LoVo (cell line): ENCODE data around the gene HPCAL4.
A peak's percentile ranks its signal among the peaks of the same experiment; 100 is the strongest.

Source experiments
- DNase-seq: peaks from one replicate; pipeline ENCODE4 v3.0.0-alpha.2; 2016; ENCODE audit warnings: low spot score

The HPCAL4 gene

DNA sequence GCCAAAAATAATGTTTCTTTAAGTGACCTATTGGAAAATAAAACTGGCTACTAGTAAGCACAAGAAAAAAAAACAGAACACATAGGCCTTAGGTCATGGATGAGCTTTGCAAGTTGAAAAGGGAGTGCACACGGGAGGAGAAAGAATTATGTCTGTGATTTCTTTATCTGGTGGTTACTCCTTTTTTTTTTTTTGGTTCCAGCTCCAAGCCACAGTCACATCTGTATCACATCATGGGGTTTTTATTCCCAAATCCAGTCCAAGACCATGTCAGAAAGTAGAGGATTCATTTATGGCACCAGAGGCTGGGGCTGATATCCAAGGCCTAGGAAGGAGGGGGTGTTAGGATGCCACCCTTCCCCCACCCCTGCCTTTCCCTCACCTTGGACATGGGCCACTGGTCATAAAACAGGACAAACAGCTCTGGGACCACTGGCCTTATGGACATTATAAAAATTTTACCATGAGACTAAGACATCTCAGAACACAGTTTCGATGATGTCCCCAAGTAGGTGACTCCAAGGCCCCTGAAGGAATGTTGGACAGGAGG lies 41.5 kb downstream of the HPCAL4 start:
- DNase-seq, result no peak

DNA sequence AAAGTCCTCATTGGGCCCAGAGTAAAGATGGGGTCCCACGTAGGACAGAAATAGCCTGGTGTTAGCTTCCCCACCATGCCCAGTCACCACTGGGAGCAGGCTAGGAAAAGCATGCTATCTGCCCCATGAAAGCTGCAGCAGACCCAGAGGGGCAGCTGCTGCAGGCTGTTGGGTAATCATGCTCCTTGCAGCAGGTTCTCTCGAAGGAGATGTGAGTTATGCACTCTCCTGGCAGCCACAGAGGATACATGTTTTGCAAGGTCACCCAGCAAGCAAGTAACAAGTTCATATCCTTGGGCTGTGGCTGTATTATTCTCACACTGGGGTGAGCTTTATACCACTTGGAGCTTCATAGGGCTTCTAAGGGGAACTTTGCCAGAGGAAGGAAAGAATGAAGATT lies 42.7 kb downstream of the HPCAL4 start:
- DNase-seq, result no peak

DNA sequence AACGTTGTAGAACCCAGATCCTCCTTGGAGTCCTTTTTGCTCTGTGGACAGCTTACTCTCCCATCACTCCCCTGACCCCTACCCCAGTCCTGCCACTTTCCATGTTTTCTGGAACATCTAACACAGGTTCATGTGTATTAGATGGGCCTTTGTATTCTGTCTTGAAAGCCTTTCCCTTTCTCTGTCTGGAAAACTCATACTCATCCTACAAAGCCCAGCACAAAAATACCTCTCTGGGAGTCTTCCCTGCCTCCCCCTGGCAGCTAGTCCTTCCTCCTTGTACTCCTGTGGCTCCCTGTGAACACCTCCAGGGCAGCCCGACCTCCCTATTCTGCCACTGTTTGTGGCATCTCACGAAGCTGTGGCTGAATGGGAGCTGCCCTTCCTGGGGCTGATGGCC lies 44.0 kb downstream of the HPCAL4 start:
- no peak for DNase-seq

DNA sequence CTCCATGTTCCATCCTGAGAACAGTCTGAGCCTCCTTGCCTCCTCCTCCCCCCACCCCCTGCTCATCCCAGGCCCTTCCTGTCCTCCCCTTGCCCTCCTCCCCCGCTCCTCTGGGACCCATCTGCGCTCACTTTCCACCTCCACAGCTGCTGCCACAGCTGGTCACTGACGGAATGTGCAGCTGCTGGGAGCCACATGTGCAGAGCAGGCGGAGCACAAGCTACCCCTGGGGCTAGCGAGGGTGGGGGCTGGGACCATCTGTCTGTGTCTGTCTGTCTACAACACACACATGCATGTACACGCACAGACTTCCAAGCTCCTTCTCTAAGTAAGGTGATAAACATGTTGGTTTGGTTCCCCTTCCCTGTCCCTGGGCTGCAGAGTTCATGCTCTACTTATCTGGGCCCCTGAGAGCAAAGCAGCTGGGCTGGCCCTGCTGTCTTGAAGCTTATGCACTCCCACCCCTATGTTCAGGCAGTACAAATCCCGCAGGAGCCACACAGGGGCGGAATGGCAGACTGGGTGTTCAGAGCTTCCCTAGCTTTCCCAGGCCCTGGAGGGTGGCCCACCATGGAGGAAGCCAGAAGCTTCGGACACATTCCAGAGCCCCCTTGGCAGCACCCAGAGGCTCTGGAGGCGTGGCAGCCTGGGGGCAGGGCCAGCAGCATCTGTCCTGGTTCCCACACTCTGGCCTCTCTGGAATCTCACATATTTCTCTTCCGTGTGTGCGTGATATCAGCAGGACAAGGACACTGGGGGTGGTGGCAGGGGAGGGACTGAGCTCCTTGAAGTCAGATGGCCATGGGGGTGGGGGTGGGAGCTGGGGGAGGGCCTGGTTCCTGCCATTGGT lies 44.8 kb downstream of the HPCAL4 start:
- DNase-seq, result no peak

DNA sequence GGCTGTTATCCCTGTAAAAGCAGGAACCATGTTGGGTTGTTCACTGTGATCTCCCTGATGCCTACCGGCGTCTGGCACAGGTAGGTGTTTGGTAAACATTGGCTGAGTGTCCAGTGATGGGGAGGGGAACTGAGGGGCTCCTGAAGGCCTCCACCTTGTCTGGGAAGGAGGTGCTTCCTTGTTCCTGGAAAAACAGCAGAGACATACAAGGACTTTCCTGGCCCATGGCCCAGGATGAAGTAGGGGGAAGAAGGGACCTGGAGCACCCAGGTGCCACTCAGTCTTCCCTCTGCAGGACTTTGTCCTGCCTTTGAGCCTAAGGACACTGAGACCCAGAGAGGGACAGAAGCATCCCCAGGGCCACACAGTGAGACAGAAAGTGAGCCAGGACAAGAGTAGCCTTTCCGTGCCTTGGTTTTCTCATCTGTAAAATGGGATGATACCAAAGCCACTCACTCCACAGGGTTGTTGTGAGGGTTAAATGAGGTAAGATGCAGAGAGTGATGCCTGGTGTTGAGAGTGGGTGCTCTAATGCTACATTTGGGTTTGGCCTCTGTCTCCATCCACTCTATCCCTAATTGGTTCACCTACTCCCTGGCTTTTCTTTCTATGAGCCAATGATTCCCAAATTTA lies 45.7 kb downstream of the HPCAL4 start:
- DNase-seq, result no peak

DNA sequence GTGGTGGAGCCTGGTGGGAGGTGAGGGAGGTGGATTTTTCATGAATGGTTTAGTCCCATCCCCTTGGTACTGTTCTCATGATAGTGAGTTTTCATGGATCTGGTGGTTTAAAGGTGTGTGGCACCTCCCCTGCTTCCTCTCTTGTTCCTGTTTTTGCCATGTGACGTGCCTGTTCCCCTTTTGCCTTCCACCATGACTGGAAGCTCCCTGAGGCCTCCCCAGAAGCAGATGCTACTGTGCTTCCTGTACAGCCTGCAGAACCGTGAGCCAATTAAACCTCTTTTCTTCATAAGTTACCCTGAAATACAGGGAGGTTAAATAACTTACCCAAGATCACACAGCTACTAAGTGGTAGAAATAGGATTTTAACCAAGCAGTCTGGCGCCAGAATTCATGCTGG lies 47.5 kb downstream of the HPCAL4 start:
- no peak for DNase-seq

DNA sequence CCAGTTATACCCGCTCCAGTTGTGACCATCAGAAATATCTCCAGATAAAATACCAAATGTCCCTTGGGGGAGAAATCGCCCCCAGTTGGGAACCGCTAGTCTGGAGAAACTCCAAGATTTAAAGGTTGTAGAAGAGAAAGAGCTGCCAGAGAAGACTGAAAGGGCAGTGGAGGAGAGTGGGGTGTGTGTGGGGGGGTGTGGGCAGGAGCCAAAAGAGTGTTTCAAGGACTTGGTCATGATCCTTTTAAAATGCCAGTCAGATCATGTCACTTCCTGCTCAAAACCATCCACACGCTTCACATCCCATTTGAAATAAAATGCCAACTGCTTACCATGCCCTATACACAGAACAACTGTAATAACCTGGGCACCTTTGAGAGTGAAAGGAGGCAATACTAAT lies 48.4 kb downstream of the HPCAL4 start:
- no peak for DNase-seq

DNA sequence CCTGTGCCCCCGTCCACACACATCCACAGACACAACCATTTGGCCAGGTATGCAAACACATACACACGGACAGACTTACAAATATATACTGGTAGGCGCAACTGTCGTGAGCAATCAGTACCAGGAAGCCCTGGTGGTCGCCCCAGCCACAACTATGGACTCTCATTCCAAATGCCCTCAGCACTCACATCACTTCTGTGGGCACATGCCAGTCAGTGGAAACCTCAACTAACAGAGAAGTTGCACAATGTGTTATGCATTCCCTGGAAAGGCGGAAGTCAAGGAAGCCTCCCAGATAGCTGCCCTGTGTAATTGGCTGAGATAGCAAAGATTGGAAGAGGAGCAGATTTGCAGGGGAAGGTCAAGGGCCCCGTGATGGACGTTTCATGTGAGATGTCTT lies 50.4 kb downstream of the HPCAL4 start:
- DNase-seq, result no peak

DNA sequence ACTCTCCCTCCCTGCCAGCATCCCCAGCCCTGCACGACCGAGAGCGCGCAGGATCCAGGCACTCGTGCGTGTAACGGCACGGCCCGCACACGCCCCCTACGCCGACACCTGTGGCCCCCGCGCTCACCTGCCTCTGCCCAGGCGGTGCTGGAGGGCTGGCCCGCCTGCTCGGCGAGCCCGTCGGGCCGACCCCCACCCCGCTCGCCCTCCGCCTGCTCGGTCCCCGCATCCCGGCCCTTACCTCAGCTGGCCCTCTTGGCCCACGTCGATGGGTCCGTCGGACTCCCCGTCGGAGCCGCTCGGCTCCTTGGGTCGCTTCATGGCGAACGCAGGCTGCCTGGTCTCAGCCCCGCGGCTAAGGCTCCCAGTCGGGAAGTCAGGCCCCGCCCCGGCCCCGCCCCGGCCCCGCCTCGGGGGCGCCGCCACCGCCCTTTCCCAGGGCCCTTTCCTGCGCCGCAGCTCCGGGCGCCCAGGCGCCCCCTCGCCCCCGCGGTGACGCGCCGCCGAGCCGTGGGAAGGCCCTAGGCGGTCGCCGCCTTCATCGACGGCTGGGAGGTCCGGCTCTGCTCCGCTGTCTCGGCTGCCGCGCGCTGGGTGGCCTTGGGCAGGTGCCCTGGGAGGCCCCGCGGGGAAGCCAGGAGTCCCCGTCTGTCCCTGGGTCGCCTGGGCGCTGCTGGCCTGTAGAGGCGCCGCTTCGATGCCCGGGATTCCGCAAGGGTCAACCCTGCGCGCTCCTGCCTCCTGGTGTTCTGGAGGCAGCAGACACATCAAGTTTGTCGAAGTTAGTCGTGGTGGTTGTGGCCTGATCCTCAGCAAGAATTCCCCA lies 51.7 kb downstream of the HPCAL4 start, which contains the start of gene HEYL:
Gene HEYL (minus strand): TSS at position 339 of the 826 bp plus-strand sequence. CDS start 18 bp downstream, at position 321.
- DNase-seq, result peak; percentile 78

DNA sequence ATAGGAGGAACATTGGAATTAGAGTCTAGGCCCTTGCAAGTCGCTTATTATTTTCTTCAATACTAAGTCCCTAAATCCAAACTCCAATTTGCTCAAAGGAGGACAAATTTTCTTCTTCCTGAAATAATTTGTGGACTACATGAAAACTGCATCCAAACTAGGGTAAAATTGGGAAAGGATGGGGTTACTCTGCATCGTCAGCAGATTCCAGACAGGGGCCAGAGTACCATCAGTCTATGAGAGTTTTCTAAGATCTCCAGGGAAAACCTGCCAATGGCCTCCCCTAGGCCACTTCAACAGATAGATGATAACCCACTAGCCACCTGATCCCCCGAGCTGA lies 52.3 kb downstream of the HPCAL4 start:
- DNase-seq, result no peak

DNA sequence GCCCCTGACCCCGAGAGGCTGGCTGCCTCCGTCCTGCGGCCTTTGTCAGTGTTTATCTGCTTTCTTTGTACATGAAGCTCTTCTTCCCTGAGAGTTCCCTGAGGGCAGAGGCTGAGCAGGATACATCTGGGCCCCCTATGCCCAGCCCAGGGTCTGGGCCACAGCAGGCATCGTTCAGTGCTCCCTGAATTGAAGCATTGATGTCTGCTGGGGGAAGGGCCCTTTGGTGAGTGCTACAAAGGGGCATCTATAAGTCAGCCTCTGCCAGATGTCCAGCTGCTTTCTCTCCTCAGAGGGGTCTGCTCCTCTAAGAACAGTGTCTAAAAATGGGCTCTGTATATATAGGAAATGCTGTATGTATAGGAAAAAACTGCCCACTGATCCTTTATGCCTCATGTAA lies 53.9 kb downstream of the HPCAL4 start:
- no peak for DNase-seq

DNA sequence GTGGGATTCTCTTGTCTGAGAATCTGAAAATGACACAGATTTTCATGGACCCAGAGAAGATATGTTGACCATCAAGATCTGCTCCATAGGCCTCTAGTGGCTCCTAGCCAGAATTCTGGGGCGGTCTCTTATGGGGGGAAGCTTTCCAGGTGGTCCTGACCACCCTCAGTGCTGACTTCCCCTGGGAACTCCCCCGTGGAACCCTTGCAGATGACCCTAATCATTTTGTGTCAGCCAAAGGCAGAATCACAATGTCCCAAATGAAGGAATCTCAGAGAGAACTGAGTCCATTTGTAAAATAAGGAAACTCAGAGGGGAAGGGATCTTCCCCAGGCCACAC lies 55.4 kb downstream of the HPCAL4 start:
- no peak for DNase-seq

DNA sequence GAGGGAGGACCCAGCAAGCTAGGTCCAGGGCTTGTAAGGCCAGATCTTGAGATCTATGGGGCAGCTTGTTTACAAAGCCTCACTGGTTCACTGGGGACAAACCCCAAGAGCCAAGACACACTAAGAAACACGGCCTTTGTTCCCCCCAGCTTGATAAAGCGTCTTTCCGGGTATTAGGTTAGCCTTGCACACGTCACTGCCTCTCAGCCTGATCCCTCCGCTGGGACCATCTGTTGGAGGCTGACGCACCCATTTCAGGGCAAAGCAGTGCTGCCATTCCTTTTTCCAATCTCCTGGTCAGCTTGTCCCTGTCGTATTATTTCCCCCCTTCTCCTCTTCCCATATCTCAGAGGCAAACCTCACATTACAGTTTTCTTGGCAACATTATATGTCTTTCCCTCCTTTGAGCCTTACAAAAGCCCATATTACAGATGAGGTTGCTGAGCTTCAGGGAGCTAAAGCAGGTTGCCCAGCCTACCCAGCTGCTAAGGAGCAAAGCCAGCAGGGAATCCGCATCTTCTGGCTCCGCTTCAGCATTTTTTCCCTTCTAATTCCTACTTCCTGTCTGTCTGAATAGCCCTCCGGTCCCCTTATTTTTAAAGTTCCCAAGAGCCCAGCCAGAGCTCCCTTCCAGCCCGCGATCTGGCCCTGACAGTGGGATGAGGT lies 55.9 kb downstream of the HPCAL4 start:
- DNase-seq, result no peak

DNA sequence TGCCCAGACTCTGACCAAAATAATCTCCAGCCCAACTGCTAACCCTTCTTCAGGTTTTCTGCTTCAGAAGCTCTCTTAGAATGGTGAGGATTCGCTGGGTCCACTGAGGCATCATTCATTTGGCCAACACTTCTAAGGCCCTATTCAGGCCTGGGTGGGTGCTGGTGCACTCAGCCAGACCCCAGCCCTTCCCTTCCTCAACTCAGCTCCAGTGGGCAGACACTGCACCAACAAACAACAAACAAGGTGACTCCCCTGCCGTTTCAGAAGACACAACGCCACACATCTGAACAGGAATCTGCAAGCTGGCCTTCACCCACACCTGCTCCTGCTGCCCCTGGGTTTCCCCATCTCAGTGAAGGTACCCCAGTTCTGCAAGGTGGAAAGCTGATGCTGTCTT lies 57.8 kb downstream of the HPCAL4 start:
- DNase-seq, result no peak

DNA sequence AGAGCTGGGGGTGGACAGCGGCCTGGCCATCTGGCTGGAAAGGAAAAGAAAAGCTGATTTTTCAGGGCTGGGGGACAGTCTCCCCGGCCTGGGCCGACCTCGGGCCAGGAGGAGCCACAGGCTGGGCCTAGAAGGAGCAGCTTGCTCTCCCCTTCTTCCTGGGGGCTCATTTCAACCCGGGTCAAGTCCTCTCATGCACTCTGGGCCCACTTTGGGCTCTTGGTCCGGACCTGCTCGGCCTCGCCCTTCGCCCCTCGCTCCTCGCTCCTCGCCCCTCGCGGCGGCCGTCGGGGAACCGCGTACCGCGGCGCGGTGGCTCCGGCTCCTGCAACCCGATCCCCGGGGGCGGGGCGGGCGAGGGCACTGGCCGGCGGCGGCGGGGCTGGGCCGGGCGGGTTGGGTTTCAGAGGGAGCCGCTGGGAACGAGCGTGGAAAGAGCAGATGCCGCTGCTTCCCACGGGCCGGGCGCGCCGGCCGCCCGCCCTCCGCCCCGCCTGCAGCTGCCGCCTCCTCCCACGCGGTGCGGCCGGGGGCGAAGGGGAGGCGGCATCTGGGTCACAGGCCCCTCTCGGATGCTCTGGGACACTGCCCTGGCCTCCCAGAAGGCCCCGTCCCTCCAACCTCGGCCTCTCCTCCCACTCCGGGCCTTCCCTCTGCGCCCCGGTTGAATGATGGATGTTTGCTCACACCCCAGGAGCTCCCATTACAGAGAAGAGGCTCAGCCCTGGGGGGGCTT lies 58.4 kb downstream of the HPCAL4 start:
- DNase-seq, result no peak

DNA sequence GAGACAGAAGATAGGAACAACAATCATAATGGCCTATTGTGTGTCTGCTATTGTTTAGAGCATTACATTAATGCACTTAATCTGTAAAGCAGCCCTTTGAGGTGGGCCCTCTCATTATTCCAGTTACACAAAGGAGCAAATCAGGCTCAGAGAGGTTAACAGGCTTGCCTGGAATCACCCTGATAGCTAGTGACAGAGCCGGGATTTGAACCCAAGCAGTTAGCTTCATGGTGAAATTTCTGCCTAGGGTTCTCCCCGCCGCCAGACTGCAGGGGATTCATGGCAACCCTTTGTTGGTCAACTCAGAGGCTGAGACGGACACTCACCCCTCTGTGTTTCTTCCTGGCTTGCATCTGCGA lies 58.9 kb downstream of the HPCAL4 start:
- DNase-seq, result no peak

DNA sequence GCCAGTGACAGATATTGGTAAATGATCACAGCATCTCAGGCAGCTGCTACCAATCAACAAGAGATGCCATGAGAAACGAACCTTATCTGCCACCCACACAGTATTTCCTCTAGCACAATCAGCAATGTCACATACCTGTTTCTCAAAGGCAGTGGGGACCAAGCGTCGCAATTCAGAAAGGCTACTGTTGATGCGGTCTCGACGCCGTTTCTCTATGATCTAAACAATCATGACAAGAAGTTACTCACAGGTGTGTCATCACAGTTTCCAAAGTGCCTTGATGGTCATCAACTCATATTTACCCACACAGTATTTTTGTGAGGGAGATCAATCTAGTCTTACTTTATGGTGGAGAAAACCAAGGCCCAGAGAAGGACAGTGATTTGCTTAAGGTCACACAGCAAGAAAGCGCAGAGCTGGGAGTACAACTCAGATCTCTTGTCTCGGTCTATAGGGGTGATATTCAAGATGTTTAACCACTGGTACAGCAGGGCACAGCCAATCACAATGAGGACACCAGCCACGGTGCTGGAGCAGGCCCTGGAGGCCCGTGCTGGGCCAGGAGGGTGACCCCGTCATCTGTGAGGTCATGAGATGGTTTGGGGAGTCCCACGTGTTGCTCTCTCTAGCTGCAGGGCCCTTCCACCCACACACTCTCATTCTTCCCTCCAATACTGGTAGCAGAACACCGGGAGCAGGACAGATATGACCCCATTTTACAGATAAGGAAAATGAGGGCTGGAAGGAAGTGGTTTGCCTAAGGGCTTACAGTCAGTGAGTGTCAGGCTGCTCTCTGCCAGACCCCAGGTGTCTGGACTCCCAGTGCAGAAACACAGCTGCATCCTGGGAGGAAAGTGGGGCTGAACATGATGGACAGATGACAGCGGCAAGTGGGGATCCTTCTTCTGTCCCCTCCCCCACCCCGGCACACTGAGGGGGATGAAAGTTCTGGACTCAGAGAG lies 59.6 kb downstream of the HPCAL4 start:
- DNase-seq, result no peak

DNA sequence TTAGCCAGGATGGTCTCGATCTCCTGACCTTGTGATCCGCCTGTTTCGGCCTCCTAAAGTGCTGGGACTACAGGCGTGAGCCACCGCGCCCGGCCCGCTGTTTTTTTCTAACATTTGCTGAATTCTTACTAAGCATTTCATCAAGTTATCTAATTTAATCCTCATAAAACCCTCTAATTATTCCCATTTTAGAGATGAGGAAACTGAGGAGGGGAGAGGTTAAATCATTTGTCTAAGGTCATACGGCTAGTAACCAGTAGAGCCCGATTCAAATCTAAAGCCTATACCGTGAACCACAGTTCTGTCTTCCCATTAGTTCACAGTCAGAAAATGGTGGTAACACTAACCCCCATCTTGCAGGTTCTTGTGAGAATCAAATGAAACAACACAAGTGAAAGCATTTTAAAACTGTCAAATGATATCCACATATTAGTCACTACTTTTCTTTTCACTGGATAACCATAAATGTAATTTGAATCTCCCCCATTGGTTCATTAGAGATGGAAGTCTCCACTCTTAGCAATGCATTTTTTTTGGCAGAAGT lies 62.4 kb downstream of the HPCAL4 start:
- no peak for DNase-seq
